ENCODE results near the gene TINAG. TPM values are rescaled to one million over a fixed set of nuclear protein-coding genes. Genes with fewer than 3 reads are reported as not detected.

The TINAG gene
- total RNA-seq, 1 experiment from 2014 or later, result not detected

DNA sequence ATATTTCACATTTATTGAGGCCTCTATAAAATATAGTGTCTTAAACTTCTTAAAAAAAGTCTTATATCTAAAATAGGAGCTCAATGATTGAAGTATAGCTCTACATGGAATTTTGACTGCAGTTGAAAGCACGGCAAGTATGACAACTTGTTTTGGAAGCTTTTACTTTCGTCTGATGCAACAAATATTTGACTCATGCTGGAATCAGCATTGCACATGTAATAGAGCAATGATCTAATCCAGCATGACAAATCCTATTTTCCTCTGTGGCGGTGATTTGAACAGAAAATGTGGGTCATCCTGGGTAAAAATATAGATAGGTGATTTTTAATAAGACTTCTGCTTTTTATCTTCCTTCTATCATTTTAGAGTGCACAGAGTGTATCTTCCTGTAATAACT lies 111.6 kb downstream of the TINAG start:
- Histone ChIP-seq H3F3A (ENCODE audit: low read length, unreplicated experiment) (no peaks in the 10 kb centered on the region), H3K79me2 (ENCODE audit: low read length) (no peaks in the 10 kb centered on the region), H3K9me2 (replicated peaks; ENCODE audit: low read length) (no peaks in the 10 kb centered on the region), H3K36me3 (ENCODE audit: low read depth, low read length) (no peaks in the 10 kb centered on the region), H3K4me3 (ENCODE audit: low read length) (no peak overlapping the region; the same call in 1 of the 2 replicates), H3K27me3 (ENCODE audit: low read length) (no peaks in the 10 kb centered on the region), H2AFZ (ENCODE audit: low read length) (peak overlapping the region; percentile 15; the same call in 1 of the 2 replicates), H3K4me2 (ENCODE audit: low read length) (peak overlapping the region; percentile 48), H3K27ac (ENCODE audit: low read length) (peak overlapping the region; percentile 57), H3K9me3 (ENCODE audit: low read length) (no peaks in the 10 kb centered on the region), H4K20me1 (ENCODE audit: low read length) (no peaks in the 10 kb centered on the region), H3K4me1 (ENCODE audit: insufficient read depth, low read length) (peaks cover 11% of the 10 kb centered on the region), H3K9ac (ENCODE audit: low read length) (no peak overlapping the region)
- CTCF ChIA-PET, result no interaction called here
- peak; percentile 83 for ATAC-seq
- no TSS peak for BruUV-seq (replicated peaks)
- TF ChIP-seq EZH2 (IDR thresholded peaks at IDR 0.05; ENCODE audit: low read length, unreplicated experiment) (no peak), EZH2phosphoT487 (IDR thresholded peaks at IDR 0.05; ENCODE audit: borderline replicate concordance, low read length) (no peak)
- TF ChIP-seq, protein P1, sequence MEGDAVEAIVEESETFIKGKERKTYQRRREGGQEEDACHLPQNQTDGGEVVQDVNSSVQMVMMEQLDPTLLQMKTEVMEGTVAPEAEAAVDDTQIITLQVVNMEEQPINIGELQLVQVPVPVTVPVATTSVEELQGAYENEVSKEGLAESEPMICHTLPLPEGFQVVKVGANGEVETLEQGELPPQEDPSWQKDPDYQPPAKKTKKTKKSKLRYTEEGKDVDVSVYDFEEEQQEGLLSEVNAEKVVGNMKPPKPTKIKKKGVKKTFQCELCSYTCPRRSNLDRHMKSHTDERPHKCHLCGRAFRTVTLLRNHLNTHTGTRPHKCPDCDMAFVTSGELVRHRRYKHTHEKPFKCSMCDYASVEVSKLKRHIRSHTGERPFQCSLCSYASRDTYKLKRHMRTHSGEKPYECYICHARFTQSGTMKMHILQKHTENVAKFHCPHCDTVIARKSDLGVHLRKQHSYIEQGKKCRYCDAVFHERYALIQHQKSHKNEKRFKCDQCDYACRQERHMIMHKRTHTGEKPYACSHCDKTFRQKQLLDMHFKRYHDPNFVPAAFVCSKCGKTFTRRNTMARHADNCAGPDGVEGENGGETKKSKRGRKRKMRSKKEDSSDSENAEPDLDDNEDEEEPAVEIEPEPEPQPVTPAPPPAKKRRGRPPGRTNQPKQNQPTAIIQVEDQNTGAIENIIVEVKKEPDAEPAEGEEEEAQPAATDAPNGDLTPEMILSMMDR (conservative IDR thresholded peaks at IDR 0.05; ENCODE audit: low read depth, low read length), result no peak
- intact Hi-C loops (cut with micrococcal nuclease), result no loop called here
- peak; percentile 86 for DNase-seq
- POLR2A ChIA-PET (ENCODE audit: unreplicated experiment), result interaction anchor here (0.6 kb wide), 1 partner anchor 50 kb away, joined by 4 read pairs; no protein-coding TSS in a partner anchor

DNA sequence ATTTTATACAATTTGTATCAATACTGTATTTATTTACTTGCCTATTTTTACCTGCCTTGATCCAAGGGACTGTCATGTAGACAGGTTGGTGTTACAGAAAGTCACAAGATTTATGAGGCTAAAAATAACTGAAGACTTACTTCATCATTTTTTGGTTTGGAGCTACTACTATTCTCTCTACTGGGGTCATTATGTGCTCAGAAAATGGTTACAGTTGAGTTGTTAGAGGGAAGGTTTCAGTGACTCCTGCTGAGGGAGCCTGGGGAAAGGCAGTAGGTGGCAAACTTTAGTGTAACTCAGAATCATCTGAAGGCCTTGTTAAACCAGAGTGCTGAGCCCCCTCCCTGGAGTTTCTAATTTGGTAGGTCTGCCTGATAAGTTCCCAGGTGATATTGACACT lies 118.8 kb downstream of the TINAG start:
- H4K20me1 ChIP-seq (ENCODE audit: low read length), result no peaks in the 10 kb centered on the region
- H3K4me1 ChIP-seq (ENCODE audit: insufficient read depth, low read length), result no peaks in the 10 kb centered on the region
- ChIA-PET CTCF (no interaction called here), POLR2A (ENCODE audit: unreplicated experiment) (no interaction called here)
- ATAC-seq (no peak), DNase-seq (no peak)
- no peak overlapping the region for H2AFZ ChIP-seq (ENCODE audit: low read length)
- no peaks in the 10 kb centered on the region for H3K27me3 ChIP-seq (ENCODE audit: low read length)
- no peak for TF ChIP-seq EZH2 (IDR thresholded peaks at IDR 0.05; ENCODE audit: low read length, unreplicated experiment)
- TF ChIP-seq, protein P1 (conservative IDR thresholded peaks at IDR 0.05; ENCODE audit: low read depth, low read length), result no peak
- TF ChIP-seq EZH2phosphoT487 (IDR thresholded peaks at IDR 0.05; ENCODE audit: borderline replicate concordance, low read length), result no peak
- H3K4me2 ChIP-seq (ENCODE audit: low read length), result no peak overlapping the region
- no peaks in the 10 kb centered on the region for H3K36me3 ChIP-seq (ENCODE audit: low read depth, low read length)
- no peaks in the 10 kb centered on the region for H3K9me3 ChIP-seq (ENCODE audit: low read length)
- BruUV-seq (replicated peaks), result no TSS peak
- H3K9ac ChIP-seq (ENCODE audit: low read length), result no peak overlapping the region
- no peaks in the 10 kb centered on the region for H3K79me2 ChIP-seq (ENCODE audit: low read length)
- H3K27ac ChIP-seq (ENCODE audit: low read length), result no peak overlapping the region
- intact Hi-C loops (cut with micrococcal nuclease), result no loop called here
- no peak overlapping the region for H3K4me3 ChIP-seq (ENCODE audit: low read length)
- no peaks in the 10 kb centered on the region for H3K9me2 ChIP-seq (replicated peaks; ENCODE audit: low read length)
- H3F3A ChIP-seq (ENCODE audit: low read length, unreplicated experiment), result no peaks in the 10 kb centered on the region

DNA sequence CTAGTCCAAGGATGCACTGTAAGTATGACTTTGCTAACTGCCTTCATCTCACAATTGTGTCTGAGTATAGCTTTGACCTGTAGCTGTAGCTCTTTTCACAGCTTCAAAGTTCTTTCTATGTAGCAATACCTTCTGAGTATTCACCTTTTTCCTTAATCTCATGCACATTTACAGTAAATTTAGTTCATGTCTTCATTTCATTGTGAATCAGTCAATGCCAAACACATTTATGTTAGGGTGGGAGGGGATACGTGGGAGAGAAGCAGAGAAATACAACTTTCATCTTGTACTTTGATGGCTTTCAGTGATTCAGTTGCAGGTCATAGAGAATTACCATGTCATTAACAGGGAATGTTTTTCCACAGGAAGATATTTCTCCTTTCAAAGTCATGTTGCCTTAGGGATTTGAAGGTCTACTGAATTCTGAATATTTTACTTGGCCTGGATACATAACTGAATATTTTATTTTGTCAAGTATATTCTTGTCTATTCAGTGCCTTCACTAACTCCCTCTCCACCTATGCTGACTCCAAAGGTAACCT lies 119.2 kb downstream of the TINAG start:
- ChIA-PET CTCF (no interaction called here), POLR2A (ENCODE audit: unreplicated experiment) (no interaction called here)
- no TSS peak for BruUV-seq (replicated peaks)
- Histone ChIP-seq H3K4me2 (ENCODE audit: low read length) (no peak overlapping the region), H3K79me2 (ENCODE audit: low read length) (no peaks in the 10 kb centered on the region), H3K36me3 (ENCODE audit: low read depth, low read length) (no peaks in the 10 kb centered on the region), H3K27ac (ENCODE audit: low read length) (no peak overlapping the region), H2AFZ (ENCODE audit: low read length) (no peak overlapping the region), H3K27me3 (ENCODE audit: low read length) (no peaks in the 10 kb centered on the region), H3K9ac (ENCODE audit: low read length) (no peak overlapping the region), H3K9me3 (ENCODE audit: low read length) (no peaks in the 10 kb centered on the region), H3F3A (ENCODE audit: low read length, unreplicated experiment) (no peaks in the 10 kb centered on the region), H4K20me1 (ENCODE audit: low read length) (no peaks in the 10 kb centered on the region), H3K4me3 (ENCODE audit: low read length) (no peak overlapping the region), H3K4me1 (ENCODE audit: insufficient read depth, low read length) (no peaks in the 10 kb centered on the region), H3K9me2 (replicated peaks; ENCODE audit: low read length) (no peaks in the 10 kb centered on the region)
- DNase-seq, result peak; percentile 8
- TF ChIP-seq, protein P1 (conservative IDR thresholded peaks at IDR 0.05; ENCODE audit: low read depth, low read length), result no peak
- TF ChIP-seq EZH2 (IDR thresholded peaks at IDR 0.05; ENCODE audit: low read length, unreplicated experiment), result no peak
- no peak for TF ChIP-seq EZH2phosphoT487 (IDR thresholded peaks at IDR 0.05; ENCODE audit: borderline replicate concordance, low read length)
- ATAC-seq, result no peak
- intact Hi-C loops (cut with micrococcal nuclease), result no loop called here

Measured in PC-3 (cell line).